GM15510 (cell line): Measurements from ENCODE around the gene RTKN2.

Source experiments
- POLR2A ChIP-seq: IDR thresholded peaks from 3 replicates; pipeline ENCODE4 v1.6.1; 2011; ENCODE audit warnings: borderline replicate concordance; ENCODE audit not compliant: insufficient read length; ENCODE audit errors: extremely low read depth

Gene RTKN2

GRCh38 chr10:62266611-62267010 is 2.0 kb downstream of the RTKN2 start:
- TF ChIP-seq POLR2A = no peak

GRCh38 chr10:62266147-62266546 is 2.5 kb downstream of the RTKN2 start:
- no peak for TF ChIP-seq POLR2A

- no peak for TF ChIP-seq POLR2A
Measured at GRCh38 chr10:62264702-62265436, 3.8 kb downstream of the RTKN2 start.

GRCh38 chr10:62264126-62264525 is 4.5 kb downstream of the RTKN2 start:
- TF ChIP-seq POLR2A = no peak

- TF ChIP-seq POLR2A = no peak
Measured at GRCh38 chr10:62261666-62262065, 7.0 kb downstream of the RTKN2 start.

- TF ChIP-seq POLR2A = no peak
Measured at GRCh38 chr10:62259998-62260397, 8.6 kb downstream of the RTKN2 start.

- TF ChIP-seq POLR2A = no peak
Measured at GRCh38 chr10:62259456-62259855, 9.2 kb downstream of the RTKN2 start.

GRCh38 chr10:62258926-62259325 is 9.7 kb downstream of the RTKN2 start:
- TF ChIP-seq POLR2A = no peak

GRCh38 chr10:62253704-62254103 is 14.9 kb downstream of the RTKN2 start:
- TF ChIP-seq POLR2A = no peak

- no peak for TF ChIP-seq POLR2A
Measured at GRCh38 chr10:62252051-62252450, 16.6 kb downstream of the RTKN2 start.

- TF ChIP-seq POLR2A = no peak
Measured at GRCh38 chr10:62250594-62251198, 17.9 kb downstream of the RTKN2 start.

GRCh38 chr10:62249957-62250356 is 18.7 kb downstream of the RTKN2 start:
- TF ChIP-seq POLR2A = no peak

- TF ChIP-seq POLR2A = no peak
Measured at GRCh38 chr10:62248465-62248864, 20.2 kb downstream of the RTKN2 start.

GRCh38 chr10:62244785-62245467 is 23.7 kb downstream of the RTKN2 start:
- TF ChIP-seq POLR2A = no peak

- TF ChIP-seq POLR2A = no peak
Measured at GRCh38 chr10:62244088-62244487, 24.6 kb downstream of the RTKN2 start.

- TF ChIP-seq POLR2A = no peak
Measured at GRCh38 chr10:62243647-62243997, 25.0 kb downstream of the RTKN2 start.

GRCh38 chr10:62239994-62240393 is 28.6 kb downstream of the RTKN2 start:
- no peak for TF ChIP-seq POLR2A

- no peak for TF ChIP-seq POLR2A
Measured at GRCh38 chr10:62238880-62239279, 29.8 kb downstream of the RTKN2 start.
